Activated CD4-positive, alpha-beta T cell treated with anti-CD3 and anti-CD28 coated beads for 36 hours (primary cell): Measurements from ENCODE around the gene BMPER. TPM values are rescaled to one million over a fixed set of nuclear protein-coding genes. Genes with fewer than 3 reads are reported as not detected.

Source experiments
- ATAC-seq: fragments of 200-7000 bp; cut with Tn5 transposase; one replicate; pipeline ENCODE4 v1.10.0; 2021; ENCODE audit warnings: mild to moderate bottlenecking, moderate library complexity
- CTCF ChIA-PET: fragments of 350-600 bp; sonication (Branson Sonifier 250); formaldehyde crosslinking; loops from one replicate; lab custom pipeline; 2021; ENCODE audit warnings: antibody characterized with exemption; lab: Charles Lee
- POLR2A ChIA-PET: fragments of 350-600 bp; sonication (Branson Sonifier 250); formaldehyde crosslinking; loops from one replicate; lab custom pipeline; 2021; ENCODE audit warnings: antibody characterized with exemption, inconsistent platforms; lab: Charles Lee
- DNase-seq: peaks from one replicate; pipeline ENCODE4 v3.0.0-alpha.2; 2020
- H3K27ac Mint-ChIP-seq: one replicate; pipeline ENCODE4 v1.8.0; 2021; ENCODE audit warnings: mixed read lengths
- H3K27me3 Mint-ChIP-seq: one replicate; pipeline ENCODE4 v1.8.0; 2021; ENCODE audit warnings: mixed read lengths
- H3K36me3 Mint-ChIP-seq: one replicate; pipeline ENCODE4 v1.8.0; 2021; ENCODE audit warnings: low read depth, mixed read lengths
- H3K4me1 Mint-ChIP-seq: one replicate; pipeline ENCODE4 v1.8.0; 2021; ENCODE audit warnings: mixed read lengths
- H3K4me3 Mint-ChIP-seq: one replicate; pipeline ENCODE4 v1.8.0; 2021; ENCODE audit warnings: mild to moderate bottlenecking, moderate library complexity, mixed read lengths
- H3K9me3 Mint-ChIP-seq: one replicate; pipeline ENCODE4 v1.8.0; 2021; ENCODE audit warnings: low read depth, mixed read lengths
- intact Hi-C, 2 experiments: fragments of 100-400 bp; cut with DNase I in 1 of 2; cut with micrococcal nuclease in 1 of 2; formaldehyde crosslinking; loops; one replicate each; pipeline versions ENCODE4 v1.14.2 to v1.15.1; 2022 to 2024; cut with DNase I, micrococcal nuclease
- total RNA-seq, 2 experiments: library from RNA; stranded (reverse); gene quantifications; one replicate each; pipeline ENCODE4 v1.2.3, GENCODE V29; 2021

The BMPER gene
- total RNA-seq, 2 experiments from 2014 or later = not detected

DNA sequence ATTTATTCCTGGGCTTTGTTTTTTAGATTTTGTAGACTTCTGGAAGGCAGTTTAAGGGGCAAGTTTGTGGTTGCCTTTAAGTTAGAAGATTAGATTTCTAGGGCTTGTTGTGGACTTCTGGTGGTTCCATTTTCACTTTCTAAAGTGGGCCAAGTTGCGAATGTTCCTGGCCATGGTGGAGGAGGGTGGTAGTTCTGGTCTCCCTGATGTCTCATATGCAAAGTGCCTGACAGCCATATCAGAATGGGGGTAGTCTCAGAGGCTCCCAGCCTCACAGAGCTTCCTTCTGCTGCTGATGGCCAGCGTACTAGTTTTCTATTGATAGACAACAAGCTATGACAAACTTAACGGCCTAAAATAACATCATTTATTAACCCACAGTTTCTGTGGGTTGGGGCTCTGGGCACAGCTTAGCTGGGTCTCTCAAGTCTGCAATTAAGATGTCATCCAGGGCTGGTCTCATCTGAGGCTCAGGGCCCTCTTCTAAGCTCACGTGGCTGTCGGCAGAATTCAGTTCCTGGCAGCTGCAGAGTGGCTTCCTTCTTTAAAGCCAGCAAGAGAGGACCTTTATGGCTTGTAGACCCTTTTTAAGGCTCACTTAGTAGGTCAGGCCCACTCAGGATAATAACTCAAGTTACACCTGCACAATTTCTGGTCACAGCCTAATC, 44.8 kb downstream of the BMPER start:
- DNase-seq = no peak
- no peaks in the 10 kb centered on the region for H3K9me3 Mint-ChIP-seq
- POLR2A ChIA-PET = interaction anchor here (0.6 kb wide), 1 partner anchor 567 kb away, joined by 3 read pairs; no protein-coding TSS in a partner anchor
- no peak overlapping the region for H3K27ac Mint-ChIP-seq
- no peak overlapping the region for H3K4me3 Mint-ChIP-seq
- intact Hi-C loops = no loop called here
- ATAC-seq = no peak
- H3K36me3 Mint-ChIP-seq = no peaks in the 10 kb centered on the region
- H3K4me1 Mint-ChIP-seq = no peaks in the 10 kb centered on the region
- peaks cover 7% of the 10 kb centered on the region for H3K27me3 Mint-ChIP-seq
- CTCF ChIA-PET = interaction anchor here (1.5 kb wide), 1 partner anchor 17 kb away, joined by 5 read pairs; no protein-coding TSS in a partner anchor

DNA sequence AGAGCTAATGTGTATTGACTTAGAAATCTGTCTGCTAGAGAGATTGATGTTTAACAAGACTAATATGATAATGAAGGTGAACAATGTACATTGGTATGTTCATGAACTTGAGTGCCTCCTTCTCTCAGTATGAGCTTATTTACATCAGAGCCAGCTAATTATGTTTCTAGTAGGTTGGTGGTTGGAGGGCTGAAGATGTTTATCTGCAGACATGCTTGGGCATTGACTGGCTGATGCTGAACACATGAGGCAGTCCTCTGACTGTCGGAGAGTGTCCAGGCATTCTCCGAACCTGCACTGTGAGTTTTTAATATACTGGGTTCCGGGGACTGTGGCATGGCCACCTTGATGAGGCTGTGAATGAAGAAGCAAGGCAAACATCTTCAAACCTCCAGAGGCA, 47.5 kb downstream of the BMPER start:
- no peaks in the 10 kb centered on the region for H3K36me3 Mint-ChIP-seq
- POLR2A ChIA-PET = no interaction called here
- peaks cover 7% of the 10 kb centered on the region for H3K27me3 Mint-ChIP-seq
- DNase-seq (no peak), ATAC-seq (no peak)
- no peaks in the 10 kb centered on the region for H3K4me1 Mint-ChIP-seq
- intact Hi-C loops = no loop called here
- H3K4me3 Mint-ChIP-seq = no peak overlapping the region
- no peaks in the 10 kb centered on the region for H3K9me3 Mint-ChIP-seq
- CTCF ChIA-PET = no interaction called here
- no peak overlapping the region for H3K27ac Mint-ChIP-seq

DNA sequence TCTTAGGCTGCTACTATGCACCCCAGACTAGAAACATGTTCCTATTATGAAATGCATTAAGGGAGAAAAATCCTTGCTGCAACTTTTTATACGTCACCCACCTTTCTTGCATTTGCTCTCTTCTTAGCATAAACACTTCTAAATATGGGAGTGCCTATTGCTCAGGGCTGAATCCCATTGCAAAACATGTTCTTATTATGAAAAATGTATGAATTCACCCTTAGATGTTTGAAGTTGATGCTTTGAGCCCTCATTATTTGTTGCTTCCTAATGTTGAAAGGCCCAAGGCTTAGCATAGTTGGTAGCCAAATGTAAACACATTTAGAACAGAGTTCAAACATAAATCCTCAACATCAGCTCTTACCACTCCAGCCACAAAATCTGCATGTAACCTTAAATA, 52.8 kb downstream of the BMPER start:
- Mint-ChIP-seq H3K4me3 (no peak overlapping the region), H3K27ac (no peak overlapping the region), H3K9me3 (no peaks in the 10 kb centered on the region), H3K4me1 (no peaks in the 10 kb centered on the region), H3K36me3 (no peaks in the 10 kb centered on the region), H3K27me3 (peaks cover 7% of the 10 kb centered on the region)
- no peak for ATAC-seq
- intact Hi-C loops = no loop called here
- no peak for DNase-seq
- POLR2A ChIA-PET = no interaction called here
- CTCF ChIA-PET = no interaction called here

DNA sequence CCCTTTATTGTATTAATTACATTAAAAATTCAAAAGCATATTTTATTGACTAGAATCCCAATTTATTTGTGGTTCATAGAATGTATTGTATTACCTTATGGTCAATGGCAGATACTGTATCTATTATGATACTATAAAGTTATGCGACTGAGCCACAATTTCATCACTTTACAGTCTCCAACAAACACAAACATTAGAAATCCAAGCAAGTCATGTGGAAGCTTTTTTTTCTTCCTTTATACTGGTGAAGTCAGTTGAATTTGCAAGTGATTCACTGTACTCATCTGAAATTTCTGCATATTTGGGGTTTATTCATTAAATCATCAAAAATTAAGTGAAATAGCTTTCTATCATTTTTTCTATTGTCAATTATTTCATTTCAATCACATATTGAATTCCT, 54.3 kb downstream of the BMPER start:
- Mint-ChIP-seq H3K27me3 (peaks cover 5% of the 10 kb centered on the region), H3K27ac (no peak overlapping the region), H3K9me3 (no peaks in the 10 kb centered on the region), H3K4me3 (no peak overlapping the region), H3K36me3 (no peaks in the 10 kb centered on the region), H3K4me1 (no peaks in the 10 kb centered on the region)
- POLR2A ChIA-PET = no interaction called here
- ATAC-seq = no peak
- CTCF ChIA-PET = interaction anchor here (1.3 kb wide), 1 partner anchor 27 kb away, joined by 4 read pairs; no protein-coding TSS in a partner anchor
- intact Hi-C loops = no loop called here
- no peak for DNase-seq

DNA sequence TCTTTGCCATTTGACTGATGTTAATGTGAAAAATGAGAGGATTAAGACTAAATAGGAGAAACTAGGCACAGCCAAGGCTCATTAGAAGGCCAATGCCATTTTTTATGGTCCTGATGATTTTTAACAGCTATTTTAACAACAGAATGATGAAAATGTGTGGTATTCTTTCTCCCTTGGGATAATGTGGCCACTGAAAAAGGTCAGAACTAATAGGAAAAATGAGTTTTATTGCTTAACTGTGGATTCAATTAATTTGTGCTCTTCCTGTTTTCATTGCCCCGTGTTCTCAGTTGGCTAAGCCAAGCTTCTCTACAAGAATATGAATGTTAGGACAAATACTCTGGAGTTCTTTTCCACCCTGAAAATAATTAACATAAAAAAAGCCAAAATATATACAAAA, 56.6 kb downstream of the BMPER start:
- H3K9me3 Mint-ChIP-seq = no peaks in the 10 kb centered on the region
- ATAC-seq = no peak
- H3K36me3 Mint-ChIP-seq = no peaks in the 10 kb centered on the region
- POLR2A ChIA-PET = no interaction called here
- DNase-seq = no peak
- CTCF ChIA-PET = interaction anchor here (1.5 kb wide), 1 partner anchor 30 kb away, joined by 5 read pairs; no protein-coding TSS in a partner anchor
- H3K4me3 Mint-ChIP-seq = no peak overlapping the region
- no peaks in the 10 kb centered on the region for H3K4me1 Mint-ChIP-seq
- peaks cover 3% of the 10 kb centered on the region for H3K27me3 Mint-ChIP-seq
- H3K27ac Mint-ChIP-seq = no peak overlapping the region
- intact Hi-C loops = no loop called here

DNA sequence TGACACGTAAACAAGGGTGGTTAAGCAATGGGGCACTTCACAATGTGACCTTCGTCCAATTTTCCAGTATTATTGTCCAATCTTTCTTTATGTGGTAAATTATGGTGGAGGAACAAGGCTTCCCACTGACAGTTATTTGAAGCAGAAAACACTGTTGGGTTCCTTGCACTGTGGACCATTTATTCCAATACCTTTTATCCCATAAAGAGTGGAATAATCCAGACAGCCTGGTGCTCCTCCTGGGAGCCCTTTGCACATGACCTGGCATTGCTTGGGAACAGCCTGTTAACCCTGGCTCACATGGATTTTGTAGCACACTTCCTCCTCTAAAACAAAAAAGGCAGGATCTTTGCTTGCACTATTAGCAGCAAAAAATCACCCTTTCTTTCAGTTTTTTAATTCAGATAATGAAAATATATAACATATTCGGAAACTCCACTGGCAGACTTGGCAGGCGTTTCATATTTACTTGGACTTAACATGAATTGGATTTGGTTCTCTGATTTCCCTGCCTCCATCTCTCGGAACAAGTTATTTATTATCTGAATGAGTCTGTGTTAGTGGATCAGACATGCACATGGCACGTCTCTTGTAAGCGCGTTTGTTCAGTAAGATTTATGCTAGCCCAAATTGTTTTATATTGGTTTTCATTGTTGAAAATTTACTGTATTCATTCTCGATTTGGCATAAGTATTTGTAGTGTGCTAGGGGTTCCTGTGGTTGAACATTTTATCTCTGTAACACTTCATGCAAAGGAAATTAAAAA, 59.3 kb downstream of the BMPER start:
- DNase-seq = no peak
- Mint-ChIP-seq H3K4me1 (no peaks in the 10 kb centered on the region), H3K27ac (no peak overlapping the region), H3K36me3 (no peaks in the 10 kb centered on the region), H3K9me3 (no peaks in the 10 kb centered on the region), H3K27me3 (no peaks in the 10 kb centered on the region), H3K4me3 (no peak overlapping the region)
- no peak for ATAC-seq
- POLR2A ChIA-PET = no interaction called here
- intact Hi-C loops = no loop called here
- CTCF ChIA-PET = no interaction called here

DNA sequence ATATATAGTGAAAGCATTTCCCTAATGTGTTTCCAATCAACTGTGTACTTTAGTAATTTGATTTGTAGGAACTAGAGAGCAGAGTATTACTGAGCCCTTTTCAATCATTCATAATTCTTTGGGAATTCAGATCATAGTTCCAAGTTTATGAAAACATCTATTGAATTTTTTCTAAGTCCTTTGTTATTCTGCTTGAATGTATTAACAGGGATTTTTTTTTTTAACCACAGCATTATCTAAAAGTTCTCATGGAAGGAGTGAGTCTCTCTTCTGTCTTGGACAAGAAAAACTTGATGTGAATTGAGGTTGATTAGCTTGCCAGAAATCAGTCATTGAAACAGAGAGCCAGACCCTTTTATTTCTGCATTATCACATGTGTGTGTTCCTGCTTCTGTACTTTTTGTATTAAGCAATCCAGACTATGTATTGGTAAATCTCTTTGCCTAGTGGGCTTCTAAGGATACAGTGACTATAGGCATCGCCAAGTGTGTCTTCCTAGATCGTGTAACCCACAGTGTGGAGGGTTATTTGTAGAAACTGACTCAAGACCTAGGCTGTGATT, 59.9 kb downstream of the BMPER start:
- Mint-ChIP-seq H3K9me3 (no peaks in the 10 kb centered on the region), H3K36me3 (no peaks in the 10 kb centered on the region), H3K4me1 (no peaks in the 10 kb centered on the region), H3K4me3 (no peak overlapping the region), H3K27me3 (no peaks in the 10 kb centered on the region), H3K27ac (no peak overlapping the region)
- DNase-seq = no peak
- ATAC-seq = no peak
- intact Hi-C loops = no loop called here
- CTCF ChIA-PET = no interaction called here
- POLR2A ChIA-PET = no interaction called here

DNA sequence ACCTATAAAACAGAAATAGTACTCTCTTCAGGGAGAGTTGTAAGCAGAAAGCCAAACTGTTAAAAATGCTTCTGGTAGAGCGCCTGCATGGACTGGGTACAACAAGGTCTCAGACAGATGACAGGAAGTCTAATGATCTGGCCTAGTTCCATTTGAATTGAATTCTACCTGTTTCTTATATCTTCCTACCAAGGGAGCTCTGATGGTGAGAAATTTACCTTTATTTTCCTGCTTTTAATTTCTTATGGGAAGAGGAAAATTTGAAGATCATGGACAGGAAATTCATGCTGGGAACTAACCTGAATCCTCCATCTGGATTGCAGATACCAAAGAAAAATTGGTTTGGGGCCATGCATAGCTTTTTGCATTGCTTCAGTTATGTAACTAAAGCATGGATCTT, 63.3 kb downstream of the BMPER start:
- DNase-seq (no peak), ATAC-seq (no peak)
- no peak overlapping the region for H3K4me3 Mint-ChIP-seq
- H3K36me3 Mint-ChIP-seq = no peaks in the 10 kb centered on the region
- ChIA-PET POLR2A (no interaction called here), CTCF (no interaction called here)
- no peaks in the 10 kb centered on the region for H3K9me3 Mint-ChIP-seq
- H3K4me1 Mint-ChIP-seq = no peaks in the 10 kb centered on the region
- H3K27me3 Mint-ChIP-seq = no peaks in the 10 kb centered on the region
- intact Hi-C loops = no loop called here
- no peak overlapping the region for H3K27ac Mint-ChIP-seq

DNA sequence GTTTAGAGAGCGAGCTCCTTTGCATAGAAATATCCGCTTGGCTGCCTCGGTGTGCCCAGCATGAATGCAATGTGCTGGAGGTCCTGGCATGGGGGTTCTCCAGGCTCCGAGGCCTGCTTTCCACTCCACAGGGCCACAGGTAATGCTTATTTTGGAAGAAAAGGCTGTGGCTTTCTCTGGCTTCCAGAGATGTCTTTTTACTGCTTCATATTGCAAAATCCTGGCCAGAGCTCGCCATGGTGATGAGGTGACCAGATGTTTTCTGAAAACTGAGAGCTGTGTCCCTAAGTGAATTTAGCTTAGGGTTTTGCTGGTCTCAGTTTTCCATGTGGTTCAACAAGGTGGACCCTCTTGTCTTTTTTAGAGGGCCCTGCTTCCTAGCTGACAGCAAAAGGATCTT, 65.2 kb downstream of the BMPER start:
- DNase-seq (no peak), ATAC-seq (no peak)
- Mint-ChIP-seq H3K27me3 (no peaks in the 10 kb centered on the region), H3K36me3 (no peaks in the 10 kb centered on the region), H3K4me1 (no peaks in the 10 kb centered on the region), H3K9me3 (no peaks in the 10 kb centered on the region), H3K27ac (no peak overlapping the region), H3K4me3 (no peak overlapping the region)
- ChIA-PET CTCF (interaction anchor here (1.7 kb wide), 1 partner anchor 12 kb away, joined by 4 read pairs; no protein-coding TSS in a partner anchor), POLR2A (no interaction called here)
- intact Hi-C loops = no loop called here

DNA sequence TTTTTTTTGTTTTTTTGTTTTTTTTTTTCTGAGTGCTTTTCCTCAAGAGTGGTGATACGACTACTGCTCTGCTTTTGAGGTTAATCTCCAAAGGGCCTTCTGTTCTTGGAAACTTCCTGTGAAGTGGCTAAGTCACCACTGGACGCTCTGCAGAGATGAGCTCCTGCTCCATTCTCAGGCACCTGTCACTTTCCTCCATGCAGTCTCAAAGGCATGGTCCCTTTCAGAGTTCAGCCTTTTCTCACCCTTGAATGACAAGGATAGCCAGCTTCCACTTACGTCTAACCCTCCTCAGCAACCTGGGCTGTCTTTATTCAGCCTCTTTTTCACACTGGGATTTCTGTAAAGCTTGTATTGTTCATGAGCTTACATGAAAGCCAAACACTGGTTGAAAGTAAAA, 65.8 kb downstream of the BMPER start:
- Mint-ChIP-seq H3K9me3 (no peaks in the 10 kb centered on the region), H3K27me3 (no peaks in the 10 kb centered on the region), H3K36me3 (no peaks in the 10 kb centered on the region), H3K27ac (no peak overlapping the region), H3K4me1 (no peaks in the 10 kb centered on the region), H3K4me3 (no peak overlapping the region)
- ATAC-seq = no peak
- ChIA-PET POLR2A (no interaction called here), CTCF (interaction anchor here (1.7 kb wide), 1 partner anchor 11 kb away, joined by 4 read pairs; no protein-coding TSS in a partner anchor)
- no peak for DNase-seq
- intact Hi-C loops = no loop called here

DNA sequence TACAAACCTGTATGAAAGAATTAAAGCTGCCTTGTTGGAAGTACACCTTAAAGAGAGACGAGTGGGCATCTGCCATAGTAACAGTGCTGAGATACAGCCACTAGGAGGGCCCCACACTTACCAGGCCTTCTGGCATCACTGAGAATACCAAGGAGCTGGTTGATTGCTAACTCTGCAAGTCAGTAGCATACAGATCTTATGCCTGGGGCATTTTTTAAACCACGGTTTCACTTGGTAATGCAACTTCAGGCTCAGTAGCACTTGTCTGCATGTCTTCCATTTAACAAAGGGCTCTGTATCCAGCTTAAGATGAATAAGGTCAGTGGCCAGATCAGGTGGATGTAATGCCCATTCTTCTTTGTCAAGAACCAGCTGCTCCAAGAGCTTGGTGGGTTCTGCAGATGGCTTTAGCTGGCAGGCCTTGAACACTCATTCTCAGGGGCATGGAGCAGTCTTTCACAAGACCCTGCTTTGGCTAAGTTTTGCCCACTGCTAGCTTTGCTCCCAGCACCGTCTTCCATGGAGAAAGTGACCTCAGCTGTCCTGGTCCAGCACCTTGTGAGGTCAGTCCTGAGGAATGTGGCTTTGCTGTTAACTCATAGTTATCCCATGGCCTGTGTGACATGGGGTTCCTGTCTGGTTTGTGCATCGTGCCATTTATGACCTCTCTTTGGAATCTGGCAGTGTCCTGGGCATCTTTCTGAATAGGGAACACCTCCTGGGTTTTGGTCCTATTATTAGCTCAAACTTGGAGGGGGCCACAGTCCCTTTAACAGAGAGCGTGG, 68.1 kb downstream of the BMPER start:
- ATAC-seq (no peak), DNase-seq (no peak)
- no peaks in the 10 kb centered on the region for H3K27me3 Mint-ChIP-seq
- H3K9me3 Mint-ChIP-seq = no peaks in the 10 kb centered on the region
- no peaks in the 10 kb centered on the region for H3K36me3 Mint-ChIP-seq
- H3K27ac Mint-ChIP-seq = no peak overlapping the region
- POLR2A ChIA-PET = no interaction called here
- intact Hi-C loops = no loop called here
- CTCF ChIA-PET = no interaction called here
- no peaks in the 10 kb centered on the region for H3K4me1 Mint-ChIP-seq
- no peak overlapping the region for H3K4me3 Mint-ChIP-seq
